ENCODE measurements around the gene UBTF.

UBTF gene

DNA sequence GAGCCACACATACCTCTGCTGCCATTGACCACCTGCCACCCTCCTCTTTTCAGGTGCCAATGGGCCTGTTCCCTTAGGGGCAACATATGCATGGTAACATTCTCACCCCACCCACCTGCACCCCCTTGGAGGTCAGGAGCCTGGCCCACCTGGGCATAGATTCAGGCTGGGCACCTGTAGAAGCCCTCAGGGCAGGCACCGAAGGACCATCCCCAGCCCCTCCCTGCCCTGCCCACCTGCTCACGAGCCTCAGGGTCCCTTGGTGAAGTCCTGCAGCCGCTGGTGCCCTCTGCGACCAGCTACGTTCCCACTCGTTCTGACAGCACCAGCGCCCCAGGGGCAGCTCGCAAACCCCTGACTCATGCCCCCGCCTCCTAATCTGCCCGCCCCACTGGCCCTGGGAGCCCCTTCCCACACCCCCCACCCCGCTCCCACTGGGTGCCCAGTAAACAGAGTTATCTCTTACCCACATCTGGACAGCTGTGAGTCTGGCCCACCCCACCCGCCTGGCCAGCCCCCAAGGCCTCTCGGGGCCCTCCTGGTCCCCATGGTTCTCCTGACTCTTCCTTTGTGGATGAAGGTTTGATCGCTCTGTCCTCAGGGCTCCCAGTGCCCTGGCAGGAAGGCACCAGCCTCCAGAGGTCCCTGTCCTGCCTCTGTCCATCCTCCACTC is 48.5 kb upstream of the UBTF start, which contains the start of gene SLC4A1 (continued):
- TF ChIP-seq ZNF843 (tag by site-specific recombination; IDR thresholded peaks at IDR 0.05) (no peak), ZNF311 (tag by site-specific recombination; IDR thresholded peaks at IDR 0.05; ENCODE audit: borderline replicate concordance) (no peak), ZNF510 (tag by site-specific recombination; IDR thresholded peaks at IDR 0.05; ENCODE audit: insufficient replicate concordance) (no peak), ZNF677 (tag by site-specific recombination; IDR thresholded peaks at IDR 0.05) (no peak), ZNF747 (tag by site-specific recombination; IDR thresholded peaks at IDR 0.05) (no peak), ZNF341 (tag by site-specific recombination; IDR thresholded peaks at IDR 0.05; ENCODE audit: low read depth) (no peak)
- TF ChIP-seq, protein P1, sequence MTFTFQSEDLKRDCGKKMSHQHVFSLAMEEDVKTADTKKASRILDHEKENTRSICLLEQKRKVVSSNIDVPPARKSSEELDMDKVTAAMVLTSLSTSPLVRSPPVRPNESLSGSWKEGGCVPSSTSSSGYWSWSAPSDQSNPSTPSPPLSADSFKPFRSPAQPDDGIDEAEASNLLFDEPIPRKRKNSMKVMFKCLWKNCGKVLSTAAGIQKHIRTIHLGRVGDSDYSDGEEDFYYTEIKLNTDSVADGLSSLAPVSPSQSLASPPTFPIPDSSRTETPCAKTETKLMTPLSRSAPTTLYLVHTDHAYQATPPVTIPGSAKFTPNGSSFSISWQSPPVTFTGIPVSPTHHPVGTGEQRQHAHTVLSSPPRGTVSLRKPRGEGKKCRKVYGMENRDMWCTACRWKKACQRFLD (tag by site-specific recombination; IDR thresholded peaks at IDR 0.05) = no peak
- TF ChIP-seq, protein P2, sequence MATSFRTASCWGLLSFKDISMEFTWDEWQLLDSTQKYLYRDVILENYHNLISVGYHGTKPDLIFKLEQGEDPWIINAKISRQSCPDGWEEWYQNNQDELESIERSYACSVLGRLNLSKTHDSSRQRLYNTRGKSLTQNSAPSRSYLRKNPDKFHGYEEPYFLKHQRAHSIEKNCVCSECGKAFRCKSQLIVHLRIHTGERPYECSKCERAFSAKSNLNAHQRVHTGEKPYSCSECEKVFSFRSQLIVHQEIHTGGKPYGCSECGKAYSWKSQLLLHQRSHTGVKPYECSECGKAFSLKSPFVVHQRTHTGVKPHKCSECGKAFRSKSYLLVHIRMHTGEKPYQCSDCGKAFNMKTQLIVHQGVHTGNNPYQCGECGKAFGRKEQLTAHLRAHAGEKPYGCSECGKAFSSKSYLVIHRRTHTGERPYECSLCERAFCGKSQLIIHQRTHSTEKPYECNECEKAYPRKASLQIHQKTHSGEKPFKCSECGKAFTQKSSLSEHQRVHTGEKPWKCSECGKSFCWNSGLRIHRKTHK (tag by site-specific recombination; IDR thresholded peaks at IDR 0.05) = no peak

DNA sequence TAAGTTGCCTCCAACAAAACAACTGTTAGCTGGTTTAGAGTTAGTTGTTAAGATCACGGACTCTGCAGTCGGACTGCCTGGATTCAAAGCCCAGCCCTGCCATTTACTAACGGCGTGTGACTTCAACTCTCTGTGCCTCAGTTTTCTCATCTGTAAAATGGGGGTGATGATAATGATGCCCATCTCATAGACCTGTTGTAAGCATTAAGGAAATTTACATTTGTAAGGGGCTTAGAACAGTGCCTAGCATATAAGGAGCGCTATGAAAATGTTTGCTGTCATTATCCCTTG is 47.6 kb upstream of the UBTF start:
- H3K4me3 ChIP-seq (ENCODE audit: low read depth, low read length) = no peak overlapping the region
- H3K4me1 ChIP-seq (ENCODE audit: control insufficient read depth, insufficient read depth, low read length) = no peaks in the 10 kb centered on the region
- no peaks in the 10 kb centered on the region for H3K36me3 ChIP-seq (ENCODE audit: control insufficient read depth in 2 of 2, insufficient read depth in 1 of 2, low read length in 2 of 2)
- ChIA-PET CTCF (interaction anchor here (0.5 to 0.9 kb wide), 4 partner anchors 10 to 387 kb away, joined by 3 to 6 read pairs (median 3); partner anchors contain the start of gene GRN), POLR2A (interaction anchor here (0.9 kb wide), 1 partner anchor 45 kb away, joined by 3 read pairs; no protein-coding TSS in a partner anchor)
- no peaks in the 10 kb centered on the region for H3K9me3 ChIP-seq (ENCODE audit: control insufficient read depth, insufficient read depth, low read depth, low read length)
- H3K27ac ChIP-seq (ENCODE audit: extremely low read depth, low read depth, low read length) = no peak overlapping the region
- no peak for TF ChIP-seq ZNF521 (tag by site-specific recombination; IDR thresholded peaks at IDR 0.05)
- no peak for TF ChIP-seq ZIC2 (tag by site-specific recombination; IDR thresholded peaks at IDR 0.05)
- TF ChIP-seq GLI4 (tag by site-specific recombination; IDR thresholded peaks at IDR 0.05) = no peak
- TF ChIP-seq ZNF426 (tag by site-specific recombination; IDR thresholded peaks at IDR 0.05) = no peak
- TF ChIP-seq ZNF302 (tag by site-specific recombination; IDR thresholded peaks at IDR 0.05; ENCODE audit: low read depth) = no peak
- TF ChIP-seq, protein P3, sequence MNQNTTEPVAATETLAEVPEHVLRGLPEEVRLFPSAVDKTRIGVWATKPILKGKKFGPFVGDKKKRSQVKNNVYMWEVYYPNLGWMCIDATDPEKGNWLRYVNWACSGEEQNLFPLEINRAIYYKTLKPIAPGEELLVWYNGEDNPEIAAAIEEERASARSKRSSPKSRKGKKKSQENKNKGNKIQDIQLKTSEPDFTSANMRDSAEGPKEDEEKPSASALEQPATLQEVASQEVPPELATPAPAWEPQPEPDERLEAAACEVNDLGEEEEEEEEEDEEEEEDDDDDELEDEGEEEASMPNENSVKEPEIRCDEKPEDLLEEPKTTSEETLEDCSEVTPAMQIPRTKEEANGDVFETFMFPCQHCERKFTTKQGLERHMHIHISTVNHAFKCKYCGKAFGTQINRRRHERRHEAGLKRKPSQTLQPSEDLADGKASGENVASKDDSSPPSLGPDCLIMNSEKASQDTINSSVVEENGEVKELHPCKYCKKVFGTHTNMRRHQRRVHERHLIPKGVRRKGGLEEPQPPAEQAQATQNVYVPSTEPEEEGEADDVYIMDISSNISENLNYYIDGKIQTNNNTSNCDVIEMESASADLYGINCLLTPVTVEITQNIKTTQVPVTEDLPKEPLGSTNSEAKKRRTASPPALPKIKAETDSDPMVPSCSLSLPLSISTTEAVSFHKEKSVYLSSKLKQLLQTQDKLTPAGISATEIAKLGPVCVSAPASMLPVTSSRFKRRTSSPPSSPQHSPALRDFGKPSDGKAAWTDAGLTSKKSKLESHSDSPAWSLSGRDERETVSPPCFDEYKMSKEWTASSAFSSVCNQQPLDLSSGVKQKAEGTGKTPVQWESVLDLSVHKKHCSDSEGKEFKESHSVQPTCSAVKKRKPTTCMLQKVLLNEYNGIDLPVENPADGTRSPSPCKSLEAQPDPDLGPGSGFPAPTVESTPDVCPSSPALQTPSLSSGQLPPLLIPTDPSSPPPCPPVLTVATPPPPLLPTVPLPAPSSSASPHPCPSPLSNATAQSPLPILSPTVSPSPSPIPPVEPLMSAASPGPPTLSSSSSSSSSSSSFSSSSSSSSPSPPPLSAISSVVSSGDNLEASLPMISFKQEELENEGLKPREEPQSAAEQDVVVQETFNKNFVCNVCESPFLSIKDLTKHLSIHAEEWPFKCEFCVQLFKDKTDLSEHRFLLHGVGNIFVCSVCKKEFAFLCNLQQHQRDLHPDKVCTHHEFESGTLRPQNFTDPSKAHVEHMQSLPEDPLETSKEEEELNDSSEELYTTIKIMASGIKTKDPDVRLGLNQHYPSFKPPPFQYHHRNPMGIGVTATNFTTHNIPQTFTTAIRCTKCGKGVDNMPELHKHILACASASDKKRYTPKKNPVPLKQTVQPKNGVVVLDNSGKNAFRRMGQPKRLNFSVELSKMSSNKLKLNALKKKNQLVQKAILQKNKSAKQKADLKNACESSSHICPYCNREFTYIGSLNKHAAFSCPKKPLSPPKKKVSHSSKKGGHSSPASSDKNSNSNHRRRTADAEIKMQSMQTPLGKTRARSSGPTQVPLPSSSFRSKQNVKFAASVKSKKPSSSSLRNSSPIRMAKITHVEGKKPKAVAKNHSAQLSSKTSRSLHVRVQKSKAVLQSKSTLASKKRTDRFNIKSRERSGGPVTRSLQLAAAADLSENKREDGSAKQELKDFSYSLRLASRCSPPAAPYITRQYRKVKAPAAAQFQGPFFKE (tag by site-specific recombination; IDR thresholded peaks at IDR 0.05; ENCODE audit: borderline replicate concordance) = no peak
- no peak for TF ChIP-seq ZNF830 (tag by site-specific recombination; IDR thresholded peaks at IDR 0.05; ENCODE audit: low read depth)
- TF ChIP-seq TRIM28 (IDR thresholded peaks at IDR 0.05; ENCODE audit: borderline replicate concordance, low read length) = no peak
- no peak for TF ChIP-seq ZNF140 (tag by site-specific recombination; IDR thresholded peaks at IDR 0.05)
- no peak for TF ChIP-seq SP2 (tag by site-specific recombination; IDR thresholded peaks at IDR 0.05)
- TF ChIP-seq ZNF366 (tag by site-specific recombination; conservative IDR thresholded peaks at IDR 0.05) = no peak
- TF ChIP-seq ZNF514 (tag by site-specific recombination; IDR thresholded peaks at IDR 0.05) = no peak
- no peak for TF ChIP-seq ZNF16 (tag by site-specific recombination; IDR thresholded peaks at IDR 0.05; ENCODE audit: low read depth)
- TF ChIP-seq ZNF626 (tag by site-specific recombination; IDR thresholded peaks at IDR 0.05) = no peak
- TF ChIP-seq, protein P2 (tag by site-specific recombination; IDR thresholded peaks at IDR 0.05) = no peak
- TF ChIP-seq ZNF473 (tag by site-specific recombination; IDR thresholded peaks at IDR 0.05) = no peak
- TF ChIP-seq KLF1 (tag by site-specific recombination; IDR thresholded peaks at IDR 0.05) = no peak
- TF ChIP-seq ZNF561 (tag by site-specific recombination; IDR thresholded peaks at IDR 0.05; ENCODE audit: borderline replicate concordance) = no peak

Data from HEK293 (cell line).